Measurements from ENCODE around the gene LRFN4. TPM values are rescaled to one million over a fixed set of nuclear protein-coding genes. Genes with fewer than 3 reads are reported as not detected.

LRFN4 gene
- total RNA-seq, 4 donors from 2014 or later, result 5.5 to 14.1 (median 10.3) TPM

GRCh38 chr11:66864924-66865697, 8.2 kb downstream of the LRFN4 start:
- WGBS, 2 donors, result 84 to 90% methylated on average over 21 of the region's 23 CpGs
- intact Hi-C loops (cut with DNase I; ENCODE audit: low total_unique reads), result no loop called here
- no peak for TF ChIP-seq POLR2A (IDR thresholded peaks at IDR 0.05)
- TF ChIP-seq, protein P1, sequence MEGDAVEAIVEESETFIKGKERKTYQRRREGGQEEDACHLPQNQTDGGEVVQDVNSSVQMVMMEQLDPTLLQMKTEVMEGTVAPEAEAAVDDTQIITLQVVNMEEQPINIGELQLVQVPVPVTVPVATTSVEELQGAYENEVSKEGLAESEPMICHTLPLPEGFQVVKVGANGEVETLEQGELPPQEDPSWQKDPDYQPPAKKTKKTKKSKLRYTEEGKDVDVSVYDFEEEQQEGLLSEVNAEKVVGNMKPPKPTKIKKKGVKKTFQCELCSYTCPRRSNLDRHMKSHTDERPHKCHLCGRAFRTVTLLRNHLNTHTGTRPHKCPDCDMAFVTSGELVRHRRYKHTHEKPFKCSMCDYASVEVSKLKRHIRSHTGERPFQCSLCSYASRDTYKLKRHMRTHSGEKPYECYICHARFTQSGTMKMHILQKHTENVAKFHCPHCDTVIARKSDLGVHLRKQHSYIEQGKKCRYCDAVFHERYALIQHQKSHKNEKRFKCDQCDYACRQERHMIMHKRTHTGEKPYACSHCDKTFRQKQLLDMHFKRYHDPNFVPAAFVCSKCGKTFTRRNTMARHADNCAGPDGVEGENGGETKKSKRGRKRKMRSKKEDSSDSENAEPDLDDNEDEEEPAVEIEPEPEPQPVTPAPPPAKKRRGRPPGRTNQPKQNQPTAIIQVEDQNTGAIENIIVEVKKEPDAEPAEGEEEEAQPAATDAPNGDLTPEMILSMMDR (IDR thresholded peaks at IDR 0.05), result no peak
- no peak for DNase-seq (ENCODE audit: low spot score in 2 of 2)
- H3K4me3 ChIP-seq (ENCODE audit: low read depth, poor library complexity, severe bottlenecking), result no peak overlapping the region

GRCh38 chr11:66866007-66866406, 9.1 kb downstream of the LRFN4 start:
- TF ChIP-seq POLR2A (IDR thresholded peaks at IDR 0.05), result no peak
- TF ChIP-seq, protein P1 (IDR thresholded peaks at IDR 0.05), result no peak
- intact Hi-C loops (cut with DNase I; ENCODE audit: low total_unique reads), result no loop called here
- WGBS, 2 donors, result 91 to 95% methylated on average over 14 to 20 of the region's 23 CpGs
- DNase-seq (ENCODE audit: low spot score in 2 of 2), result no peak
- H3K4me3 ChIP-seq (ENCODE audit: low read depth, poor library complexity, severe bottlenecking), result no peak overlapping the region

DNA sequence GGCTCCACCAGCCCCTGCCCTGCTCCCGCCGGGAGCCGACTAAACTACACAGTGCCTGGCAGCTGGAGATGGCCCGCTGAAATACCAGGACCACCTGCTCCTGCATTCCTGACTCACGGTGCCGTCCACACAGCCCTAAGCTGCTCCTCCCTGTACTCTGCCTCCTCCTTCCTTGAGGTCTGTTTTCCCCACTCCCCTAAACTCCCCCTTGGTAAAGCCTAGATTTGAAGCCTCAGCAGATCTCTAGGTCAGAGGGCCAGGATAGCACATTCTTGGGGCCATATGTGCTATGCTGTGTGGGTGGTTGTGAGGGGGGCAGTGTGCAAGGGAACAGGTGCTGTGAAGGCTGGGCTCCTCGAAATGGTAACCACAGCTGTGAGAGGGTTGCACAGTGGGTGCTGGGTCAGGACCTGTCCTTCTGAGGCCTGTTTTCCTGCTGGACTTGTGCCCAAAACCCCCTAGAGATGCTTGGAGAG, 9.7 kb downstream of the LRFN4 start:
- intact Hi-C loops (cut with DNase I; ENCODE audit: low total_unique reads), result no loop called here
- WGBS, 2 donors, result 90 to 91% methylated on average over 7 of the region's 7 CpGs
- TF ChIP-seq POLR2A (IDR thresholded peaks at IDR 0.05), result no peak
- TF ChIP-seq, protein P1 (IDR thresholded peaks at IDR 0.05), result no peak
- no peak for DNase-seq (ENCODE audit: low spot score in 2 of 2)
- no peak overlapping the region for H3K4me3 ChIP-seq (ENCODE audit: low read depth, poor library complexity, severe bottlenecking)

- no peak overlapping the region for H3K4me3 ChIP-seq (ENCODE audit: low read depth, poor library complexity, severe bottlenecking)
- DNase-seq (ENCODE audit: low spot score in 2 of 2), result no peak
- WGBS, 2 donors, result 83 to 91% methylated on average over 8 to 14 of the region's 14 CpGs
- TF ChIP-seq, protein P1 (IDR thresholded peaks at IDR 0.05), result no peak
- TF ChIP-seq POLR2A (IDR thresholded peaks at IDR 0.05), result no peak
- intact Hi-C loops (cut with DNase I; ENCODE audit: low total_unique reads), result no loop called here
Observed at GRCh38 chr11:66867425-66868040, 10.7 kb downstream of the LRFN4 start.

DNA sequence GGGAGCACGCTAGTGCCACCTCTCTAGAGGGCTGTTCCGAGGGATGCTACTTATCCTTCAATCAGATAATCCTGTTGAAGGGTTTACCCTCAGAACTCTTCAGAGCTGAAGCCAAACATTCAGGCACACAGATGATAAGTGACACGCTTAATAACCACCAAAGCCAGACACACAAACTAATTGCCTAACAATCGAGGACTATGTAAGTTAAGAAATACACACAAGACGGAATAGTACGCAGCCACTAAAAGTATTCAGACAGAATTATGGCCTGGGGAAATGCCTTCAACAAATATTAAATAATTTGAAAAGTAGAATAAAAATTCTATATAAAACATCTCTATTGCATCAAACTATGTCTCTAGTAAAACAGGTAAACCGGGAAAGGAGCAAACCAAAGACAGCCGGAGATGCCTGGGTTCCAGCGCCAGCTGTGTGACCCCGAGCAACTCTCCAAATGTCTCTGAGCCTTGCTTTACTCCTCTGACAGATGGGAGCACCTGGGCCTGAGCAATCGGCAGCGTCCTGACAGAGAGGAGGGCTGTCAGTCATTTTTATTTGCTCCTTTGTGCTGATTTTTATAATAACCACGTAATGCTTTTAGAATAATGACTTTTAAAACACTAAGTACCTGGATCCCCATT, 11.3 kb downstream of the LRFN4 start:
- WGBS, 2 donors, result 91 to 94% methylated on average over 13 of the region's 13 CpGs
- no peak for TF ChIP-seq POLR2A (IDR thresholded peaks at IDR 0.05)
- intact Hi-C loops (cut with DNase I; ENCODE audit: low total_unique reads), result no loop called here
- no peak for DNase-seq (ENCODE audit: low spot score in 2 of 2)
- H3K4me3 ChIP-seq (ENCODE audit: low read depth, poor library complexity, severe bottlenecking), result no peak overlapping the region

Data from lower leg skin (tissue), 4 donors.